ENCODE measurements around the gene CIDEB. TPM values are rescaled to one million over a fixed set of nuclear protein-coding genes. Genes with fewer than 3 reads are reported as not detected.

The CIDEB gene
- total and polyA plus RNA-seq, 9 of the 15 experiments (the other 6 are each of a cell fraction or from before 2014, with no cell fraction given), result 0.03 to 0.35 (median 0.09) TPM; not detected in 3

DNA sequence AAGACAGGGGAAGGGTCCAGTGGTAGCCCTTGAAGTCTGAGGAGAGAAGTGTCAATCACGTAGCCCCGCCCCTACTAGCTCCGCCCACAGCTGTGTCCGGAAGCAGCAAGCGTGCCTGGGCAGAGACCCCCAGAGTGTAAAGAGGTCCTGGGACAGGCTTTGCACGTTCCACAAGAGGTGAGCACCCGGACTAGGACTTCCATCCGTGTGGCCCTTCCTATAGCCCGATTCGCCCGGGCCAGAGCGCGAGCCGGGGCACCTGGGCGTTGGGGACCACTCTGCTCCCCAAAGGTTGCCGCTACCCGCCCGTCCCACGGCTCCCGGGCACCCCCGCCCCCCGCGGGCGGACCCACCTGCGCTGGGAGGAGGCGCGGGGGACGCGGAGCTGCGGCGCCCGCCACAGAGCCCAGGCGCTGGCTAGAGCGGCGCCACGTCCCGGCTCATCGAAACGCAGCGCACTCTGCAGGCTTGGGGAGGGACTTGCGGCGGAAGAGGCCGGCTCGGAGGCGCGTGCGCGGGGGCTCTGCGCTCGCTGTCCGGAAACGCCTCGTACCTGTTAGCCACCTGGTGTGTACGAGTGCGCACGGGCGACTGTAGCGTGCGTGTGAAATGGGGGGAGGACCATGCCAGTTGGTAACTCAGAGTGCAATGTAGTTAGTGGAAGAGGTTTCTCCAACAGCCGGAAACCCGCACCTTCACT lies 36.5 kb downstream of the CIDEB start, which contains the start of gene RABGGTA (continued):
- TF ChIP-seq CXXC5 (CRISPR knock-in tag; IDR thresholded peaks at IDR 0.05) (peak; percentile 97), JUND (IDR thresholded peaks at IDR 0.05; ENCODE audit: borderline replicate concordance, low read depth, low read length) (peak; percentile 63; the same call in 1 of the 2 replicates), JUND (tag; IDR thresholded peaks at IDR 0.05; ENCODE audit: borderline replicate concordance, low read depth, low read length) (no peak; the same call in 2 of the 3 replicates), SMARCA4 (IDR thresholded peaks at IDR 0.05) (no peak), NONO (IDR thresholded peaks at IDR 0.05; ENCODE audit: low read depth in 2 of 2, low read length in 1 of 2) (peak in 1 of 2 experiments; percentile 76; a peak in 3 of 4 replicates), ZNF134 (CRISPR knock-in tag; conservative IDR thresholded peaks at IDR 0.05) (no peak), TCF7 (IDR thresholded peaks at IDR 0.05; ENCODE audit: borderline replicate concordance) (no peak), TAF15 (IDR thresholded peaks at IDR 0.05; ENCODE audit: low read depth, low read length) (no peak), ZNF184 (CRISPR knock-in tag; IDR thresholded peaks at IDR 0.05) (no peak), ZNF778 (CRISPR knock-in tag; IDR thresholded peaks at IDR 0.05) (no peak), BRCA1 (IDR thresholded peaks at IDR 0.05) (no peak), BRCA1 (CRISPR knock-in tag; IDR thresholded peaks at IDR 0.05) (no peak), NR3C1 (CRISPR knock-in tag; IDR thresholded peaks at IDR 0.05) (no peak), NFXL1 (CRISPR knock-in tag; IDR thresholded peaks at IDR 0.05) (no peak), NR4A1 (CRISPR knock-in tag; IDR thresholded peaks at IDR 0.05) (no peak), NR4A1 (tag; IDR thresholded peaks at IDR 0.05) (no peak), ZNF766 (CRISPR knock-in tag; conservative IDR thresholded peaks at IDR 0.05) (peak; percentile 59; the same call in 1 of the 2 replicates)
- TF ChIP-seq, protein P1, sequence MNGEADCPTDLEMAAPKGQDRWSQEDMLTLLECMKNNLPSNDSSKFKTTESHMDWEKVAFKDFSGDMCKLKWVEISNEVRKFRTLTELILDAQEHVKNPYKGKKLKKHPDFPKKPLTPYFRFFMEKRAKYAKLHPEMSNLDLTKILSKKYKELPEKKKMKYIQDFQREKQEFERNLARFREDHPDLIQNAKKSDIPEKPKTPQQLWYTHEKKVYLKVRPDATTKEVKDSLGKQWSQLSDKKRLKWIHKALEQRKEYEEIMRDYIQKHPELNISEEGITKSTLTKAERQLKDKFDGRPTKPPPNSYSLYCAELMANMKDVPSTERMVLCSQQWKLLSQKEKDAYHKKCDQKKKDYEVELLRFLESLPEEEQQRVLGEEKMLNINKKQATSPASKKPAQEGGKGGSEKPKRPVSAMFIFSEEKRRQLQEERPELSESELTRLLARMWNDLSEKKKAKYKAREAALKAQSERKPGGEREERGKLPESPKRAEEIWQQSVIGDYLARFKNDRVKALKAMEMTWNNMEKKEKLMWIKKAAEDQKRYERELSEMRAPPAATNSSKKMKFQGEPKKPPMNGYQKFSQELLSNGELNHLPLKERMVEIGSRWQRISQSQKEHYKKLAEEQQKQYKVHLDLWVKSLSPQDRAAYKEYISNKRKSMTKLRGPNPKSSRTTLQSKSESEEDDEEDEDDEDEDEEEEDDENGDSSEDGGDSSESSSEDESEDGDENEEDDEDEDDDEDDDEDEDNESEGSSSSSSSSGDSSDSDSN (IDR thresholded peaks at IDR 0.05; ENCODE audit: borderline replicate concordance in 1 of 2, low read depth in 2 of 2, low read length in 2 of 2), result no peak
- TF ChIP-seq, protein P2, sequence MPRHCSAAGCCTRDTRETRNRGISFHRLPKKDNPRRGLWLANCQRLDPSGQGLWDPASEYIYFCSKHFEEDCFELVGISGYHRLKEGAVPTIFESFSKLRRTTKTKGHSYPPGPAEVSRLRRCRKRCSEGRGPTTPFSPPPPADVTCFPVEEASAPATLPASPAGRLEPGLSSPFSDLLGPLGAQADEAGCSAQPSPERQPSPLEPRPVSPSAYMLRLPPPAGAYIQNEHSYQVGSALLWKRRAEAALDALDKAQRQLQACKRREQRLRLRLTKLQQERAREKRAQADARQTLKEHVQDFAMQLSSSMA (CRISPR knock-in tag; IDR thresholded peaks at IDR 0.05), result no peak
- TF ChIP-seq, protein P3, sequence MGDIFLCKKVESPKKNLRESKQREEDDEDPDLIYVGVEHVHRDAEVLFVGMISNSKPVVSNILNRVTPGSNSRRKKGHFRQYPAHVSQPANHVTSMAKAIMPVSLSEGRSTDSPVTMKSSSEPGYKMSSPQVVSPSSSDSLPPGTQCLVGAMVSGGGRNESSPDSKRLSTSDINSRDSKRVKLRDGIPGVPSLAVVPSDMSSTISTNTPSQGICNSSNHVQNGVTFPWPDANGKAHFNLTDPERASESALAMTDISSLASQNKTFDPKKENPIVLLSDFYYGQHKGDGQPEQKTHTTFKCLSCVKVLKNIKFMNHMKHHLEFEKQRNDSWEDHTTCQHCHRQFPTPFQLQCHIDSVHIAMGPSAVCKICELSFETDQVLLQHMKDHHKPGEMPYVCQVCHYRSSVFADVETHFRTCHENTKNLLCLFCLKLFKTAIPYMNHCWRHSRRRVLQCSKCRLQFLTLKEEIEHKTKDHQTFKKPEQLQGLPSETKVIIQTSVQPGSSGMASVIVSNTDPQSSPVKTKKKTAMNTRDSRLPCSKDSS (IDR thresholded peaks at IDR 0.05; ENCODE audit: low read depth, partially characterized antibody), result no peak

Measured in K562 (cell line).